ENCODE measurements around the gene STPG2.
"Not testable (repeated sequence)": the region's sequence is repeated elsewhere in the genome, so short reads cannot be mapped to it uniquely, and the experiment has no call there.

STPG2 gene

GRCh38 chr4:97938141-97938540, 205.1 kb downstream of the STPG2 start:
- no peak for DNase-seq

GRCh38 chr4:97924341-97924958, 218.8 kb downstream of the STPG2 start:
- DNase-seq: no peak

- no peak for DNase-seq
Observed at GRCh38 chr4:97923096-97923495, 220.2 kb downstream of the STPG2 start.

- DNase-seq: no peak
Observed at GRCh38 chr4:97917115-97917514, 226.2 kb downstream of the STPG2 start.

- DNase-seq: no peak
Observed at GRCh38 chr4:97912156-97912555, 231.1 kb downstream of the STPG2 start.

GRCh38 chr4:97911236-97911906, 231.9 kb downstream of the STPG2 start:
- DNase-seq: no peak

- no peak for DNase-seq
Observed at GRCh38 chr4:97910005-97910404, 233.3 kb downstream of the STPG2 start.

GRCh38 chr4:97903436-97904189, 239.7 kb downstream of the STPG2 start:
- DNase-seq: not testable (repeated sequence)

GRCh38 chr4:97900229-97900628, 243.0 kb downstream of the STPG2 start:
- no peak for DNase-seq

GRCh38 chr4:97892592-97893266, 250.5 kb downstream of the STPG2 start:
- no peak for DNase-seq

GRCh38 chr4:97879942-97880341, 263.3 kb downstream of the STPG2 start:
- DNase-seq: no peak

- no peak for DNase-seq
Observed at GRCh38 chr4:97868097-97868496, 275.2 kb downstream of the STPG2 start.

GRCh38 chr4:97867557-97868091, 275.7 kb downstream of the STPG2 start:
- DNase-seq: peak; percentile 48

GRCh38 chr4:97866821-97867556, 276.3 kb downstream of the STPG2 start:
- DNase-seq: no peak

GRCh38 chr4:97851115-97851514, 292.2 kb downstream of the STPG2 start:
- no peak for DNase-seq

- no peak for DNase-seq
Observed at GRCh38 chr4:97845758-97846157, 297.5 kb downstream of the STPG2 start.

GRCh38 chr4:97841512-97841911, 301.8 kb downstream of the STPG2 start:
- no peak for DNase-seq

GRCh38 chr4:97836662-97837061, 306.6 kb downstream of the STPG2 start:
- DNase-seq: no peak

GRCh38 chr4:97828646-97829045, 314.6 kb downstream of the STPG2 start:
- DNase-seq: no peak

- no peak for DNase-seq
Observed at GRCh38 chr4:97819294-97819693, 324.0 kb downstream of the STPG2 start.

GRCh38 chr4:97812768-97813167, 330.5 kb downstream of the STPG2 start:
- DNase-seq: no peak

- DNase-seq: peak; percentile 21
Observed at GRCh38 chr4:97786306-97786920, 356.9 kb downstream of the STPG2 start.

All from NCI-H748 treated with DMSO at 0.1 percent for 48 hours (cell line).